ENCODE data around the gene TLCD4.
"Not testable (repeated sequence)": the region's sequence is repeated elsewhere in the genome, so short reads cannot be mapped to it uniquely, and the experiment has no call there.

- TF ChIP-seq CTCF (IDR thresholded peaks at IDR 0.05 in 8 of 11, conservative IDR thresholded peaks at IDR 0.05 in 3 of 11); POLR2A (IDR thresholded peaks at IDR 0.05): not testable (repeated sequence)
These were observed 25.9 kb upstream of the TLCD4 start for GRCh38 chr1:95091290-95091689.

Measured in spleen (tissue), 7 donors.